ENCODE measurements around the gene PDE4D.

Gene PDE4D

GRCh38 chr5:59483971-59484472 lies 409.5 kb downstream of the PDE4D start:
- TF ChIP-seq POLR2AphosphoS5 (IDR thresholded peaks at IDR 0.05; ENCODE audit: low read depth): no peak
- no peak for TF ChIP-seq CTCF (IDR thresholded peaks at IDR 0.05; ENCODE audit: insufficient read depth, low read length)
- no peak for TF ChIP-seq REST (IDR thresholded peaks at IDR 0.05; ENCODE audit: insufficient replicate concordance, low read depth)
- no peak for TF ChIP-seq GABPA (IDR thresholded peaks at IDR 0.05; ENCODE audit: low read depth)
- TF ChIP-seq SPI1 (IDR thresholded peaks at IDR 0.05; ENCODE audit: borderline replicate concordance, low read depth): no peak
- Histone ChIP-seq H3K4me3 (replicated peaks; ENCODE audit: insufficient read depth, low read length) (no peak overlapping the region), H3K27me3 (ENCODE audit: insufficient read depth, poor library complexity, severe bottlenecking) (no peaks in the 10 kb centered on the region), H3K27ac (replicated peaks) (no peak overlapping the region)
- no peak for DNase-seq (ENCODE audit: low read depth in 1 of 2, low spot score in 1 of 2)

- H3K4me3 ChIP-seq (replicated peaks; ENCODE audit: insufficient read depth, low read length): no peak overlapping the region
- TF ChIP-seq GABPA (IDR thresholded peaks at IDR 0.05; ENCODE audit: low read depth) (no peak), POLR2AphosphoS5 (IDR thresholded peaks at IDR 0.05; ENCODE audit: low read depth) (no peak)
- no peaks in the 10 kb centered on the region for H3K27me3 ChIP-seq (ENCODE audit: insufficient read depth, poor library complexity, severe bottlenecking)
- no peak overlapping the region for H3K27ac ChIP-seq (replicated peaks)
- DNase-seq (ENCODE audit: low read depth in 1 of 2, low spot score in 1 of 2): no peak
These were observed 414.4 kb downstream of the PDE4D start for GRCh38 chr5:59479086-59479485.

- no peak for TF ChIP-seq POLR2AphosphoS5 (IDR thresholded peaks at IDR 0.05; ENCODE audit: low read depth)
- no peak for TF ChIP-seq SPI1 (IDR thresholded peaks at IDR 0.05; ENCODE audit: borderline replicate concordance, low read depth)
- TF ChIP-seq CTCF (IDR thresholded peaks at IDR 0.05; ENCODE audit: insufficient read depth, low read length): no peak
- no peak for TF ChIP-seq GABPA (IDR thresholded peaks at IDR 0.05; ENCODE audit: low read depth)
- TF ChIP-seq REST (IDR thresholded peaks at IDR 0.05; ENCODE audit: insufficient replicate concordance, low read depth): no peak
- no peak for DNase-seq (ENCODE audit: low read depth in 1 of 2, low spot score in 1 of 2)
- Histone ChIP-seq H3K27ac (replicated peaks) (no peak overlapping the region), H3K27me3 (ENCODE audit: insufficient read depth, poor library complexity, severe bottlenecking) (no peaks in the 10 kb centered on the region), H3K4me3 (replicated peaks; ENCODE audit: insufficient read depth, low read length) (no peak overlapping the region)
These were observed 419.2 kb downstream of the PDE4D start for GRCh38 chr5:59474324-59474723.

GRCh38 chr5:59473611-59474010 lies 419.9 kb downstream of the PDE4D start:
- Histone ChIP-seq H3K27me3 (ENCODE audit: insufficient read depth, poor library complexity, severe bottlenecking) (no peaks in the 10 kb centered on the region), H3K27ac (replicated peaks) (no peak overlapping the region), H3K4me3 (replicated peaks; ENCODE audit: insufficient read depth, low read length) (no peak overlapping the region)
- TF ChIP-seq CTCF (IDR thresholded peaks at IDR 0.05; ENCODE audit: insufficient read depth, low read length): no peak
- TF ChIP-seq REST (IDR thresholded peaks at IDR 0.05; ENCODE audit: insufficient replicate concordance, low read depth): no peak
- TF ChIP-seq SPI1 (IDR thresholded peaks at IDR 0.05; ENCODE audit: borderline replicate concordance, low read depth): no peak
- TF ChIP-seq GABPA (IDR thresholded peaks at IDR 0.05; ENCODE audit: low read depth): no peak
- TF ChIP-seq POLR2AphosphoS5 (IDR thresholded peaks at IDR 0.05; ENCODE audit: low read depth): no peak
- DNase-seq (ENCODE audit: low read depth in 1 of 2, low spot score in 1 of 2): no peak
